ENCODE data around the gene SRD5A1. TPM values are rescaled to one million over a fixed set of nuclear protein-coding genes. Genes with fewer than 3 reads are reported as not detected.

The SRD5A1 gene
- polyA plus RNA-seq, 1 experiment: 20.7 TPM

DNA sequence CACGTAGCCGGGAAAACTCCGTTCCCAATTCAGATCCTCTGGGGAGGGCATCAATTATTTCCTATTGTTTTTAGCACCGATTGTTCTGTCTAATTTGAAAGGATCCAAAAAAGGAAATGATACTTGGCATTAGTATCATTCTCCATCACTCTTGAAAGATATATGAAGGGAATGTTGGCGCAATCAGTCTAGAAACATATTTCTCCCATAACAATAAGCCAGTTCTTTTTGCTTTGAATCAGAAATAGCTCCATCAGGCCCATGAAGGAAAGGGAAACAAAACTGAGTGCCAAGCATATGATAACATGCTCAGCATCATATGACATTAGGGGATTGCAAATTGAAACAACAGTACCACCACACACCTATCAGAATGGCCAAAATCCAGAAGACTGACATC is 39.8 kb downstream of the SRD5A1 start:
- ChIA-PET POLR2A (no interaction called here), CTCF (no interaction called here)
- Histone ChIP-seq H3K4me3 (ENCODE audit: low read depth, low read length) (no peak overlapping the region), H3K27me3 (ENCODE audit: control insufficient read depth, insufficient read depth, low read length) (no peaks in the 10 kb centered on the region), H3K9me3 (ENCODE audit: control insufficient read depth, insufficient read depth, low read length) (no peaks in the 10 kb centered on the region), H3K27ac (ENCODE audit: low read depth, low read length) (no peak overlapping the region)
- TF ChIP-seq, protein P1, sequence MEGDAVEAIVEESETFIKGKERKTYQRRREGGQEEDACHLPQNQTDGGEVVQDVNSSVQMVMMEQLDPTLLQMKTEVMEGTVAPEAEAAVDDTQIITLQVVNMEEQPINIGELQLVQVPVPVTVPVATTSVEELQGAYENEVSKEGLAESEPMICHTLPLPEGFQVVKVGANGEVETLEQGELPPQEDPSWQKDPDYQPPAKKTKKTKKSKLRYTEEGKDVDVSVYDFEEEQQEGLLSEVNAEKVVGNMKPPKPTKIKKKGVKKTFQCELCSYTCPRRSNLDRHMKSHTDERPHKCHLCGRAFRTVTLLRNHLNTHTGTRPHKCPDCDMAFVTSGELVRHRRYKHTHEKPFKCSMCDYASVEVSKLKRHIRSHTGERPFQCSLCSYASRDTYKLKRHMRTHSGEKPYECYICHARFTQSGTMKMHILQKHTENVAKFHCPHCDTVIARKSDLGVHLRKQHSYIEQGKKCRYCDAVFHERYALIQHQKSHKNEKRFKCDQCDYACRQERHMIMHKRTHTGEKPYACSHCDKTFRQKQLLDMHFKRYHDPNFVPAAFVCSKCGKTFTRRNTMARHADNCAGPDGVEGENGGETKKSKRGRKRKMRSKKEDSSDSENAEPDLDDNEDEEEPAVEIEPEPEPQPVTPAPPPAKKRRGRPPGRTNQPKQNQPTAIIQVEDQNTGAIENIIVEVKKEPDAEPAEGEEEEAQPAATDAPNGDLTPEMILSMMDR (IDR thresholded peaks at IDR 0.05; ENCODE audit: low read depth, low read length): no peak
- DNase-seq (ENCODE audit: low read depth, low spot score): no peak

DNA sequence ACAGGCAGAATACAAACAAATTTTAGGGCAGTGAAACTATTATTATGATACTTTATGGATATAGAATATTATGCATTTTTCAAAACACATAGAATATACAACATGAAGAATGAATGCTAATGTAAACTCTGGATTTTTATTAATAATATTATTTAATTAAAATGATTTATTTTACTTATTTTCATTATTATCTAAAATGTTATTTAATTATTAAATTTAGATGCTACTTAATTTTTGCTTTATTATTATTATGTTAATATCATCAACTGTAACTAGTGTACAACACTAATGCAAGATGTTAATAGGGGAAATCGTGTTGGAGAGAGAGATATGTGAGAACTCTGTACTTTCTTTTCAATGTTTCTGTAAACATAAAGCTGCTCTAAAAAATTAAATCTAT is 40.7 kb downstream of the SRD5A1 start:
- H3K27ac ChIP-seq (ENCODE audit: low read depth, low read length): no peak overlapping the region
- POLR2A ChIA-PET: no interaction called here
- CTCF ChIA-PET: no interaction called here

GRCh38 chr5:6674421-6674820 is 41.2 kb downstream of the SRD5A1 start:
- POLR2A ChIA-PET: no interaction called here
- CTCF ChIA-PET: no interaction called here
- Histone ChIP-seq H3K4me3 (ENCODE audit: low read depth, low read length) (no peak overlapping the region), H3K27me3 (ENCODE audit: control insufficient read depth, insufficient read depth, low read length) (no peaks in the 10 kb centered on the region), H3K27ac (ENCODE audit: low read depth, low read length) (no peak overlapping the region), H3K9me3 (ENCODE audit: control insufficient read depth, insufficient read depth, low read length) (no peaks in the 10 kb centered on the region)
- no peak for DNase-seq (ENCODE audit: low read depth, low spot score)
- TF ChIP-seq, protein P1 (IDR thresholded peaks at IDR 0.05; ENCODE audit: low read depth, low read length): no peak

More for the DNA sequence above, 40.7 kb downstream of the SRD5A1 start:
- no peaks in the 10 kb centered on the region for H3K27me3 ChIP-seq (ENCODE audit: control insufficient read depth, insufficient read depth, low read length)
- H3K4me3 ChIP-seq (ENCODE audit: low read depth, low read length): no peak overlapping the region
- H3K9me3 ChIP-seq (ENCODE audit: control insufficient read depth, insufficient read depth, low read length): no peaks in the 10 kb centered on the region
- TF ChIP-seq, protein P1 (IDR thresholded peaks at IDR 0.05; ENCODE audit: low read depth, low read length): no peak
- no peak for DNase-seq (ENCODE audit: low read depth, low spot score)

- no peak for DNase-seq (ENCODE audit: low read depth, low spot score)
- Histone ChIP-seq H3K27me3 (ENCODE audit: control insufficient read depth, insufficient read depth, low read length) (no peaks in the 10 kb centered on the region), H3K4me3 (ENCODE audit: low read depth, low read length) (no peak overlapping the region), H3K9me3 (ENCODE audit: control insufficient read depth, insufficient read depth, low read length) (no peaks in the 10 kb centered on the region), H3K27ac (ENCODE audit: low read depth, low read length) (no peak overlapping the region)
- TF ChIP-seq, protein P1 (IDR thresholded peaks at IDR 0.05; ENCODE audit: low read depth, low read length): no peak
- ChIA-PET CTCF (no interaction called here), POLR2A (no interaction called here)
Measured at GRCh38 chr5:6674886-6675285, 41.6 kb downstream of the SRD5A1 start.

GRCh38 chr5:6675784-6676491 is 42.7 kb downstream of the SRD5A1 start:
- H3K9me3 ChIP-seq (ENCODE audit: control insufficient read depth, insufficient read depth, low read length): no peaks in the 10 kb centered on the region
- TF ChIP-seq, protein P1 (IDR thresholded peaks at IDR 0.05; ENCODE audit: low read depth, low read length): no peak
- ChIA-PET POLR2A (no interaction called here), CTCF (no interaction called here)
- no peak overlapping the region for H3K27ac ChIP-seq (ENCODE audit: low read depth, low read length)
- no peak overlapping the region for H3K4me3 ChIP-seq (ENCODE audit: low read depth, low read length)
- no peaks in the 10 kb centered on the region for H3K27me3 ChIP-seq (ENCODE audit: control insufficient read depth, insufficient read depth, low read length)
- DNase-seq (ENCODE audit: low read depth, low spot score): no peak

All from AG04450 (cell line).